GM23338 (cell line): ENCODE results near the gene ADGRF3. TPM values are rescaled to one million over a fixed set of nuclear protein-coding genes. Genes with fewer than 3 reads are reported as not detected.
"Not testable (repeated sequence)": the region's sequence is repeated elsewhere in the genome, so short reads cannot be mapped to it uniquely, and the experiment has no call there.

Experiments used
- ATAC-seq: fragments of 200-7000 bp; cut with Tn5 transposase; 3 replicates; pipeline ENCODE4 v1.9.1; 2020
- DNase-seq: peaks from one replicate; pipeline ENCODE4 v3.0.0-alpha.2; 2015; ENCODE audit warnings: low spot score
- H2AFZ ChIP-seq: fragments of 200-600 bp; sonication (generic); 2 replicates; pipeline ENCODE4 v1.8.0; 2016; ENCODE audit warnings: antibody characterized with exemption, mild to moderate bottlenecking, moderate library complexity
- H3F3A ChIP-seq: fragments of 200-600 bp; sonication (generic); replicated peaks from 2 replicates; pipeline ENCODE4 v1.8.0; 2017; ENCODE audit warnings: antibody characterized with exemption, mixed run types, low read depth
- H3K27ac ChIP-seq: fragments of 200-600 bp; sonication (generic); 2 replicates; pipeline ENCODE4 v1.6.1; 2016; ENCODE audit warnings: low read depth
- H3K27me3 ChIP-seq: fragments of 200-600 bp; sonication (generic); 2 replicates; pipeline ENCODE4 v1.8.0; 2016; ENCODE audit warnings: mild to moderate bottlenecking, mixed run types, moderate library complexity; ENCODE audit not compliant: insufficient read depth
- H3K36me3 ChIP-seq: fragments of 200-600 bp; sonication (generic); 2 replicates; pipeline ENCODE4 v1.8.0; 2016; ENCODE audit warnings: mild to moderate bottlenecking; ENCODE audit not compliant: insufficient read depth
- H3K4me1 ChIP-seq: fragments of 200-600 bp; sonication (generic); 2 replicates; pipeline ENCODE4 v1.8.0; 2016; ENCODE audit warnings: mild to moderate bottlenecking, moderate library complexity; ENCODE audit not compliant: insufficient read depth
- H3K4me2 ChIP-seq: fragments of 200-600 bp; sonication (generic); 2 replicates; pipeline ENCODE4 v1.7.1; 2017; ENCODE audit warnings: mixed run types
- H3K4me3 ChIP-seq: fragments of 200-600 bp; sonication (generic); 2 replicates; pipeline ENCODE4 v1.6.1; 2016; ENCODE audit warnings: mixed run types
- H3K79me2 ChIP-seq: fragments of 200-600 bp; sonication (generic); replicated peaks from 2 replicates; pipeline ENCODE4 v1.8.0; 2017; ENCODE audit warnings: mild to moderate bottlenecking; ENCODE audit not compliant: insufficient read depth
- H3K9me2 ChIP-seq: fragments of 200-600 bp; sonication (generic); 2 replicates; pipeline ENCODE4 v1.8.0; 2017; ENCODE audit not compliant: insufficient read depth
- H4K20me1 ChIP-seq: fragments of 200-600 bp; sonication (generic); replicated peaks from 2 replicates; pipeline ENCODE4 v1.8.0; 2017; ENCODE audit warnings: mild to moderate bottlenecking; ENCODE audit not compliant: insufficient read depth
- H3K27ac Mint-ChIP-seq: 2 replicates; pipeline ENCODE4 v1.8.0; 2020; ENCODE audit warnings: inconsistent platforms, mild to moderate bottlenecking, moderate library complexity, mixed read lengths
- H3K27me3 Mint-ChIP-seq: 3 replicates; pipeline ENCODE4 v1.8.0; 2022; ENCODE audit warnings: low read depth, mild to moderate bottlenecking, moderate library complexity, mixed read lengths, inconsistent platforms; ENCODE audit not compliant: insufficient read depth, poor library complexity
- H3K36me3 Mint-ChIP-seq: 3 replicates; pipeline ENCODE4 v1.8.0; 2021; ENCODE audit warnings: low read depth, mild to moderate bottlenecking, inconsistent platforms, moderate library complexity, mixed read lengths
- H3K4me1 Mint-ChIP-seq: 3 replicates; pipeline ENCODE4 v1.8.0; 2020; ENCODE audit warnings: mild to moderate bottlenecking, inconsistent platforms, mixed read lengths
- H3K4me3 Mint-ChIP-seq: 3 replicates; pipeline ENCODE4 v1.8.0; 2021; ENCODE audit warnings: moderate library complexity, mild to moderate bottlenecking, inconsistent platforms, mixed read lengths
- H3K9me3 Mint-ChIP-seq: 3 replicates; pipeline ENCODE4 v1.8.0; 2020; ENCODE audit warnings: moderate library complexity, mild to moderate bottlenecking, inconsistent platforms, mixed read lengths
- EZH2phosphoT487 ChIP-seq: fragments of 200-600 bp; sonication (generic); IDR thresholded peaks from one replicate; pipeline ENCODE4 v1.8.1; 2018; ENCODE audit warnings: antibody characterized with exemption; ENCODE audit not compliant: unreplicated experiment
- POLR2AphosphoS5 ChIP-seq: IDR thresholded peaks from 2 replicates; pipeline ENCODE4 v1.6.1; 2016; ENCODE audit warnings: antibody characterized with exemption, low read depth
- REST ChIP-seq: IDR thresholded peaks from one replicate; pipeline ENCODE4 v1.6.1; 2018; ENCODE audit warnings: antibody characterized with exemption; ENCODE audit not compliant: unreplicated experiment
- ZNF331 ChIP-seq: fragments of 250-450 bp; sonication (Bioruptor Pico); IDR thresholded peaks from 2 replicates; pipeline ENCODE4 v1.5.0; 2020; ENCODE audit warnings: low read depth, mild to moderate bottlenecking, moderate library complexity
- polyA plus RNA-seq: library from polyadenylated mRNA; unstranded; fragments of >200 nt; fragmentation: Nextera tagmentation; extraction: Ambion mirVana; gene quantifications from 2 replicates; pipeline ENCODE4 v1.2.1, GENCODE V29; 2016
- total RNA-seq: library from RNA; depleted of rRNA; stranded (reverse); fragments of >200 nt; shearing (Covaris generic); gene quantifications from 2 replicates; pipeline ENCODE4 v1.2.3, GENCODE V29; 2014
- TF ChIP-seq, protein P1 (sequence below): IDR thresholded peaks from 2 replicates; pipeline ENCODE4 v1.6.1; 2016; ENCODE audit warnings: antibody characterized with exemption
- TF ChIP-seq, protein P2 (sequence below), 2 experiments: fragments of 200-600 bp in 1 of 2; sonication (generic) in 1 of 2; conservative IDR thresholded peaks; 2 replicates each; pipeline versions ENCODE4 v1.5.1 to v1.6.1; 2016 to 2017; ENCODE audit warnings: antibody characterized with exemption in 2 of 2, low read depth in 2 of 2, mild to moderate bottlenecking in 2 of 2, moderate library complexity in 1 of 2
- TF ChIP-seq, protein P3 (sequence below): fragments of 250-450 bp; sonication (Bioruptor Pico); IDR thresholded peaks from 2 replicates; pipeline ENCODE4 v1.5.0; 2020; ENCODE audit warnings: mild to moderate bottlenecking, moderate library complexity

ADGRF3 gene
- total and polyA plus RNA-seq, 2 experiments from 2014 or later = 0.38 to 0.39 TPM

- TF ChIP-seq, protein P1, sequence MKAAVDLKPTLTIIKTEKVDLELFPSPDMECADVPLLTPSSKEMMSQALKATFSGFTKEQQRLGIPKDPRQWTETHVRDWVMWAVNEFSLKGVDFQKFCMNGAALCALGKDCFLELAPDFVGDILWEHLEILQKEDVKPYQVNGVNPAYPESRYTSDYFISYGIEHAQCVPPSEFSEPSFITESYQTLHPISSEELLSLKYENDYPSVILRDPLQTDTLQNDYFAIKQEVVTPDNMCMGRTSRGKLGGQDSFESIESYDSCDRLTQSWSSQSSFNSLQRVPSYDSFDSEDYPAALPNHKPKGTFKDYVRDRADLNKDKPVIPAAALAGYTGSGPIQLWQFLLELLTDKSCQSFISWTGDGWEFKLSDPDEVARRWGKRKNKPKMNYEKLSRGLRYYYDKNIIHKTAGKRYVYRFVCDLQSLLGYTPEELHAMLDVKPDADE = no peak
- TF ChIP-seq, protein P2, sequence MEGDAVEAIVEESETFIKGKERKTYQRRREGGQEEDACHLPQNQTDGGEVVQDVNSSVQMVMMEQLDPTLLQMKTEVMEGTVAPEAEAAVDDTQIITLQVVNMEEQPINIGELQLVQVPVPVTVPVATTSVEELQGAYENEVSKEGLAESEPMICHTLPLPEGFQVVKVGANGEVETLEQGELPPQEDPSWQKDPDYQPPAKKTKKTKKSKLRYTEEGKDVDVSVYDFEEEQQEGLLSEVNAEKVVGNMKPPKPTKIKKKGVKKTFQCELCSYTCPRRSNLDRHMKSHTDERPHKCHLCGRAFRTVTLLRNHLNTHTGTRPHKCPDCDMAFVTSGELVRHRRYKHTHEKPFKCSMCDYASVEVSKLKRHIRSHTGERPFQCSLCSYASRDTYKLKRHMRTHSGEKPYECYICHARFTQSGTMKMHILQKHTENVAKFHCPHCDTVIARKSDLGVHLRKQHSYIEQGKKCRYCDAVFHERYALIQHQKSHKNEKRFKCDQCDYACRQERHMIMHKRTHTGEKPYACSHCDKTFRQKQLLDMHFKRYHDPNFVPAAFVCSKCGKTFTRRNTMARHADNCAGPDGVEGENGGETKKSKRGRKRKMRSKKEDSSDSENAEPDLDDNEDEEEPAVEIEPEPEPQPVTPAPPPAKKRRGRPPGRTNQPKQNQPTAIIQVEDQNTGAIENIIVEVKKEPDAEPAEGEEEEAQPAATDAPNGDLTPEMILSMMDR (conservative IDR thresholded peaks at IDR 0.05; ENCODE audit: low read depth in 2 of 2) = no peak
- TF ChIP-seq POLR2AphosphoS5 (no peak), REST (no peak)
Measured at GRCh38 chr2:26333293-26333692, 13.3 kb downstream of the ADGRF3 start (continued).

GRCh38 chr2:26331321-26331720 is 15.3 kb downstream of the ADGRF3 start:
- H3K27ac Mint-ChIP-seq, H4K20me1 ChIP-seq, H3K4me1 ChIP-seq, H3F3A ChIP-seq, H3K27me3 ChIP-seq, DNase-seq, H3K4me3 ChIP-seq, ATAC-seq, H3K4me3 Mint-ChIP-seq, H2AFZ ChIP-seq, H3K27me3 Mint-ChIP-seq, H3K36me3 Mint-ChIP-seq, H3K27ac ChIP-seq, H3K4me2 ChIP-seq, H3K9me2 ChIP-seq, H3K79me2 ChIP-seq, H3K36me3 ChIP-seq, H3K9me3 Mint-ChIP-seq: not testable (repeated sequence)
- H3K4me1 Mint-ChIP-seq = peaks cover 12% of the 10 kb centered on the region

GRCh38 chr2:26330604-26331003 is 16.0 kb downstream of the ADGRF3 start:
- Histone ChIP-seq H3K9me2 (no peaks in the 10 kb centered on the region), H3K27me3 (no peaks in the 10 kb centered on the region), H3K4me1 (no peaks in the 10 kb centered on the region), H3K4me3 (no peak overlapping the region), H3K79me2 (no peaks in the 10 kb centered on the region), H3K36me3 (no peaks in the 10 kb centered on the region), H3F3A (no peaks in the 10 kb centered on the region), H4K20me1 (no peaks in the 10 kb centered on the region), H3K4me2 (no peak overlapping the region), H2AFZ (no peak overlapping the region), H3K27ac (no peak overlapping the region)
- TF ChIP-seq EZH2phosphoT487 (no peak), POLR2AphosphoS5 (no peak), ZNF331 (no peak)
- TF ChIP-seq, protein P3, sequence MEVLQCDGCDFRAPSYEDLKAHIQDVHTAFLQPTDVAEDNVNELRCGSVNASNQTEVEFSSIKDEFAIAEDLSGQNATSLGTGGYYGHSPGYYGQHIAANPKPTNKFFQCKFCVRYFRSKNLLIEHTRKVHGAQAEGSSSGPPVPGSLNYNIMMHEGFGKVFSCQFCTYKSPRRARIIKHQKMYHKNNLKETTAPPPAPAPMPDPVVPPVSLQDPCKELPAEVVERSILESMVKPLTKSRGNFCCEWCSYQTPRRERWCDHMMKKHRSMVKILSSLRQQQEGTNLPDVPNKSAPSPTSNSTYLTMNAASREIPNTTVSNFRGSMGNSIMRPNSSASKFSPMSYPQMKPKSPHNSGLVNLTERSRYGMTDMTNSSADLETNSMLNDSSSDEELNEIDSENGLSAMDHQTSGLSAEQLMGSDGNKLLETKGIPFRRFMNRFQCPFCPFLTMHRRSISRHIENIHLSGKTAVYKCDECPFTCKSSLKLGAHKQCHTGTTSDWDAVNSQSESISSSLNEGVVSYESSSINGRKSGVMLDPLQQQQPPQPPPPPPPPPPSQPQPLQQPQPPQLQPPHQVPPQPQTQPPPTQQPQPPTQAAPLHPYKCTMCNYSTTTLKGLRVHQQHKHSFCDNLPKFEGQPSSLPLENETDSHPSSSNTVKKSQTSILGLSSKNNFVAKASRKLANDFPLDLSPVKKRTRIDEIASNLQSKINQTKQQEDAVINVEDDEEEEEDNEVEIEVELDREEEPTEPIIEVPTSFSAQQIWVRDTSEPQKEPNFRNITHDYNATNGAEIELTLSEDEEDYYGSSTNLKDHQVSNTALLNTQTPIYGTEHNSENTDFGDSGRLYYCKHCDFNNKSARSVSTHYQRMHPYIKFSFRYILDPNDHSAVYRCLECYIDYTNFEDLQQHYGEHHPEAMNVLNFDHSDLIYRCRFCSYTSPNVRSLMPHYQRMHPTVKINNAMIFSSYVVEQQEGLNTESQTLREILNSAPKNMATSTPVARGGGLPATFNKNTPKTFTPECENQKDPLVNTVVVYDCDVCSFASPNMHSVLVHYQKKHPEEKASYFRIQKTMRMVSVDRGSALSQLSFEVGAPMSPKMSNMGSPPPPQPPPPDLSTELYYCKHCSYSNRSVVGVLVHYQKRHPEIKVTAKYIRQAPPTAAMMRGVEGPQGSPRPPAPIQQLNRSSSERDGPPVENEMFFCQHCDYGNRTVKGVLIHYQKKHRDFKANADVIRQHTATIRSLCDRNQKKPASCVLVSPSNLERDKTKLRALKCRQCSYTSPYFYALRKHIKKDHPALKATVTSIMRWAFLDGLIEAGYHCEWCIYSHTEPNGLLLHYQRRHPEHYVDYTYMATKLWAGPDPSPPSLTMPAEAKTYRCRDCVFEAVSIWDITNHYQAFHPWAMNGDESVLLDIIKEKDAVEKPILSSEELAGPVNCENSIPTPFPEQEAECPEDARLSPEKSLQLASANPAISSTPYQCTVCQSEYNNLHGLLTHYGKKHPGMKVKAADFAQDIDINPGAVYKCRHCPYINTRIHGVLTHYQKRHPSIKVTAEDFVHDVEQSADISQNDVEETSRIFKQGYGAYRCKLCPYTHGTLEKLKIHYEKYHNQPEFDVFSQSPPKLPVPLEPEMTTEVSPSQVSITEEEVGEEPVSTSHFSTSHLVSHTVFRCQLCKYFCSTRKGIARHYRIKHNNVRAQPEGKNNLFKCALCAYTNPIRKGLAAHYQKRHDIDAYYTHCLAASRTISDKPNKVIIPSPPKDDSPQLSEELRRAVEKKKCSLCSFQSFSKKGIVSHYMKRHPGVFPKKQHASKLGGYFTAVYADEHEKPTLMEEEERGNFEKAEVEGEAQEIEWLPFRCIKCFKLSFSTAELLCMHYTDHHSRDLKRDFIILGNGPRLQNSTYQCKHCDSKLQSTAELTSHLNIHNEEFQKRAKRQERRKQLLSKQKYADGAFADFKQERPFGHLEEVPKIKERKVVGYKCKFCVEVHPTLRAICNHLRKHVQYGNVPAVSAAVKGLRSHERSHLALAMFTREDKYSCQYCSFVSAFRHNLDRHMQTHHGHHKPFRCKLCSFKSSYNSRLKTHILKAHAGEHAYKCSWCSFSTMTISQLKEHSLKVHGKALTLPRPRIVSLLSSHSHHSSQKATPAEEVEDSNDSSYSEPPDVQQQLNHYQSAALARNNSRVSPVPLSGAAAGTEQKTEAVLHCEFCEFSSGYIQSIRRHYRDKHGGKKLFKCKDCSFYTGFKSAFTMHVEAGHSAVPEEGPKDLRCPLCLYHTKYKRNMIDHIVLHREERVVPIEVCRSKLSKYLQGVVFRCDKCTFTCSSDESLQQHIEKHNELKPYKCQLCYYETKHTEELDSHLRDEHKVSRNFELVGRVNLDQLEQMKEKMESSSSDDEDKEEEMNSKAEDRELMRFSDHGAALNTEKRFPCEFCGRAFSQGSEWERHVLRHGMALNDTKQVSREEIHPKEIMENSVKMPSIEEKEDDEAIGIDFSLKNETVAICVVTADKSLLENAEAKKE (CRISPR knock-in tag) = no peak
- DNase-seq (no peak), ATAC-seq (no peak)
- H3K27ac Mint-ChIP-seq = no peak overlapping the region
- no peaks in the 10 kb centered on the region for H3K9me3 Mint-ChIP-seq
- peaks cover 7% of the 10 kb centered on the region for H3K27me3 Mint-ChIP-seq
- no peak overlapping the region for H3K4me3 Mint-ChIP-seq
- peaks cover 12% of the 10 kb centered on the region for H3K4me1 Mint-ChIP-seq
- no peaks in the 10 kb centered on the region for H3K36me3 Mint-ChIP-seq
